HG02943 (cell line): ENCODE data around the gene GARNL3.

Experiments
- ATAC-seq: cut with Tn5 transposase; IDR thresholded peaks from one replicate; pipeline ENCODE4 v1.9.1; 2021; ENCODE audit warnings: mild to moderate bottlenecking, low read depth, moderate library complexity; ENCODE audit not compliant: unreplicated experiment

The GARNL3 gene

GRCh38 chr9:127370672-127371648 lies 106.4 kb downstream of the GARNL3 start:
- no peak for ATAC-seq

GRCh38 chr9:127380479-127380878 lies 115.9 kb downstream of the GARNL3 start:
- ATAC-seq: no peak

GRCh38 chr9:127382541-127382940 lies 118.0 kb downstream of the GARNL3 start:
- no peak for ATAC-seq

- no peak for ATAC-seq
These were observed 119.6 kb downstream of the GARNL3 start for GRCh38 chr9:127384016-127384730.

GRCh38 chr9:127384901-127385300 lies 120.3 kb downstream of the GARNL3 start:
- ATAC-seq: no peak

GRCh38 chr9:127386249-127386648 lies 121.7 kb downstream of the GARNL3 start:
- no peak for ATAC-seq

- no peak for ATAC-seq
These were observed 122.4 kb downstream of the GARNL3 start for GRCh38 chr9:127386981-127387380.

DNA sequence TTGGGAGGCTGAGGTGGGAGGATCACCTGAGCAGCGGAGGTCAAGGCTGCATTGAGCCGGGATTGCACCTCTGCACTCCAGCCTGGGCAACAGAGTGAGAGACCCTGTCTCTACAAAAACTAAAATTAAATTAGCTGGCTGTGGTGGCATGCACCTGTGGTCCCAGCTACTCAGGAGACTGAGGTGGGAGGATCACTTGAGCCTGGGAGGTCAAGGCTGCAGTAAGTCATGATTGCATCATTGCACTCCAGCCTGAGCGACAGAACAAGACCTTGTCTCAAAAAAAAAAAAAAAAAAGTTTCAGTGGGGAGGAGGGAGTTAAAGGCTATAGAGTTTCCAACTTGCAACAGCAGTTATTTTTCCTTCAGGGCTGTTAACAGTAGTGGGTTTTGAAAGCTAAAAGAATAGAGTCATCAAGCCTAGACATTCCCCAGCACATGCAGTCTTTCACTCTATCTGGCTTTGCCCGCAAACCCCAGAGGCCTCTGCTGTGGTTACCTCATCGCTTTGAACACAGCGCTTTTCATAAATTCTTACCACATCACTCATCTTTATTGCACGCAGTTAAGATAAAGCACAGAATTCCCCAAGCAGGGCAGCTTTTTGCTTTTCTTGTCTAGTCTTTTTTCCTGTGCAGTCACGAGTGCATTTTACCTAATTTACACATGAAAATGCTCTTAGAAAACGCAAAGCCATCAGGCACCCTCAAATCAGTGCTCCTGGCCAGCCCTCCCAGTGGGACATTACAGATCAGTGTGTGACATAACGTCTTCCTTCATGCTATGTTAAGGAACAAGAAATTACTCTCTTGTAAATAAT lies 123.7 kb downstream of the GARNL3 start:
- ATAC-seq: no peak

DNA sequence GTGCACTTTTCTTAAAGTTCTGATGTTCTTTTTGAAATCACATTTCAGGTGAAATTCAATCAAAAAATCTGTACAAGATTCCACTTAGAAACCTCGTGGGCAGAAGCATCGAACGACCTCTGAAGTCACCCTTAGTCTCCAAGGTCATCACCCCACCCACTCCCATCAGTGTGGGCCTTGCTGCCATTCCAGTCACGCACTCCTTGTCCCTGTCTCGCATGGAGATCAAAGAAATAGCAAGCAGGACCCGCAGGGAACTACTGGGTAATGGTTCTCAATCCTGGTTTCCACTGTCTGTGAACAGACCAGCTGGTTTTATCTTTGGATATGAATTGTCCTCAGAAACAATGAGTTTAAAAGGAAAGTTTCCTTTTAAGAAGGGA lies 124.3 kb downstream of the GARNL3 start:
- ATAC-seq: no peak

DNA sequence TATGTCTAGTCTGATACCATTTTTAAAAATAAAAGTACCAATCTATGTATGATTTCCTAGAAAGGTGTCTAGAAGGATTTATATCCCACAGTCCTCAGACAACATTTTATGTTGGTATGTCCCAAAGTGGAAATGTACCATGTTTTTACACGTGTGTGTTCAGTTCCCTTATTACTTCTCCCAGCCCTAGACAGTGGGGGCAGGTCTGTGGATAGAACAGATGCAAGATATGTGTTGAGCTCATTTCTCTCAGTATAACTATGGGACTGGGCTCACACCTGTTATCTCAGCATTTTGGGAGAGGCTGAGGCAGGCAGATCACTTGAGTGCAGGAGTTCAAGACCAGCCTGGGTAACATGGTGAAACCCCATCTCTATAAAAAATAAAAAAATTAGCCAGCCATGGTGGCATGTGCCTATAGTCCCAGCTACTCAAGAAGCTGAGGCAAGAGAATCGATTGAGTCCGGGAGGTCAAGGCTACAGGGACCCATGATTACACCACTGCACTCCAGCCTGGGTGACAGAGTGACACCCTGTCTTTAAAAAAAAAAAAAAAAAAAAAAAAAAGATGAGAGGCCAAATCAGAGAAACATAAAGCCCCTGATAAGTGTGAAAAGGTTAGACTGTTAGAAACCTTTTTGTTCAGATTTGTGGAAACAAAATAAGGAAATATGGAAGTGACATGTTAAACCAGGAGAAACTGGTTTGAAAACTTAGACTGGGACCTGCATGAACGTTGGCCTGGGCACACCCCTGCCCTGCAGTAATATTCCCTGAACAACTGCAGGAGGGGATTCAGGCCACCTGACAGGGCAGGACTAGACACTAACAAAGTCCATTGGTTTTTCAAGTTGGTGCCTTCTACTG lies 125.0 kb downstream of the GARNL3 start:
- no peak for ATAC-seq

DNA sequence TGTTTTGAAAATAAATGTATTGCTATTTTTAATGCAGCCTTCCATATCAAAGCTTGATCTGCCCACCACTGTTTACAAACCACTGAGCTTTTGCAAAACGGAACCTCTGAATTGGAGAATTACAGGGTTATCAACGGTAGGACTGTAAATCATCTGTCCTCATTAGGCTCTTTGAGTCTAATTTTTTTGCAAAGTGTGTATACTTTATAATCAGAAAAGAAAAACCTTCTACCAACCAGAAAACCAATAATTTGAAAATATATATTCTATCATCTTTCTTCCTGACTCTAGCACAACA lies 125.6 kb downstream of the GARNL3 start:
- no peak for ATAC-seq

DNA sequence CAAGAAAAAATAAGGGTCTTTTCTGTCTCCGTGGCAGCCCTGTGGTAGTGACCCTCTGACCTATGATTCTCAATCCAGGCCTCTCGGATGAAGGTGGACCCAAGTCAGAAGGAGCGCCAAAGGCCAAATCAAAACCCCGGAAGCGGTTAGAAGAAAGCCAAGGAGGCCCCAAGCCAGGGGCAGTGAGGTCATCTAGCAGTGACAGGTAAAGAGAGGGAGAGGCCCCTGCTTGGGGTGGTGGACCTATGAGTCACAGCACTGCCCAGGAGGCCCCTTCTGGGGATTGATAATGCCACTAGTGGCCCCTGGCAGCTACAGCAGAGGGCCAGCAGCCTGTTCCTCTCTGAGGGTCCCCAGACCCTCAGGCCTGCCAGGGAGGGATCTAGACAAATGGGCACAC lies 126.0 kb downstream of the GARNL3 start:
- ATAC-seq: no peak

- ATAC-seq: no peak
These were observed 127.6 kb downstream of the GARNL3 start for GRCh38 chr9:127392166-127392565.

DNA sequence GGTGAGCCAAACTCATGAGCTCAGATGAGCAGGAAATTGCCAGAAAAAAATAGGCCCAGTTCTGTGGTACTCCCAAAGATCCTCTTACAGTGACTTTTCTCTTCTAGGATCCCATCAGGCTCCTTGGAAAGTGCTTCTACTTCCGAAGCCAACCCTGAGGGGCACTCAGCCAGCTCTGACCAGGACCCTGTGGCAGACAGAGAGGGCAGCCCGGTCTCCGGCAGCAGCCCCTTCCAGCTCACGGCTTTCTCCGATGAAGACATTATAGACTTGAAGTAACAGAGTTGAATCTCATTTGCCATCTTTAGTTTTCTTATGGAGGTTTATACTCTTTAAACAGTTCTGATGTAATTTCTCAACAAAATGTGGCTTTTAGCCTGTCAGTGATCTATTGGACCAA lies 128.4 kb downstream of the GARNL3 start:
- no peak for ATAC-seq

- ATAC-seq: no peak
These were observed 129.1 kb downstream of the GARNL3 start for GRCh38 chr9:127393645-127394044.

DNA sequence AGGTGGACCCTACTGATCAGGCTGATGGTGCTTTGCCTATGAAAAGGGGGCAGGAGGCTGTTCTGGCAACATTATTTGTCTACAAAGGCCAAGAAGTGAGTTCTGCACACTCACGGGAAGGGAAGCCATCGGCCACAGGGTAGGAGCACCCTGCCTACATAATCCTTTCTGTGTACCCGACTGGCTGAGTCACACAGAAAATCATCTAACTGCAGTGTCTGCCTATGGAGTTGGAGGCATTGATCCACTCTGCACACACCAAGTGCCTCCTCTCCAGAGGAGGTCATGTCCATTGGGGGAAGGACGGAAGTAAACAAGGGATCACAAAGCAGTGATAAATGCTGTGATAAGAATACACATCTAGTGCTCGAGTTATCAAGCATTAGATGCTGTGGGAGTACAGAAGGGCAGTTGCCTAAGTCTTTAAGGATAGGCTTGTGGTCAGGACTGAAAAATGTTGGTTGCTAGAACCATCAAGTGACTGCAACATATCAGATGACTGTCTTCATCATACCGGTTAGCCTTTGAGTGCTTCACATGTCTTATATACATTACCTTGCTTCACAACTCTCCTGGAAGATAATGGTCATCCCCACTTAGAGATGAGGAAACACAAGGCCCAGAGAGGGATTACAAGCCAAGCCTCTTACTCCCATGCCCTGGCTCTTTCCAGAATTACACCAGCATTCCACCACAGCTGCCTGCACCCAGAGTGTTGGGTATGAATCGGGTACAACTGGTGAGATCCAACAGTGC lies 131.1 kb downstream of the GARNL3 start:
- no peak for ATAC-seq

- ATAC-seq: no peak
These were observed 131.8 kb downstream of the GARNL3 start for GRCh38 chr9:127396253-127396807.

- peak; percentile 93 for ATAC-seq
These were observed 132.5 kb downstream of the GARNL3 start, which contains the start of gene SLC2A8 for GRCh38 chr9:127396808-127397645. TSS of gene SLC2A8 (plus strand) at chr9:127397169. CDS start at chr9:127397231, 62 bp downstream.
